Immature natural killer cell (primary cell): ENCODE results near the gene LCN10. TPM values are rescaled to one million over a fixed set of nuclear protein-coding genes. Genes with fewer than 3 reads are reported as not detected.

ENCODE experiments used
- DNase-seq, 3 donors: peaks; one replicate each; pipeline ENCODE4 v3.0.0; 2022; ENCODE audit warnings: mixed read lengths in 1 of 3
- H3K27ac Mint-ChIP-seq, 6 donors: one replicate each; pipeline ENCODE4 v1.8.0; 2020; ENCODE audit warnings: mixed read lengths in 6 of 6, mild to moderate bottlenecking in 5 of 6, inconsistent platforms in 4 of 6, moderate library complexity in 3 of 6
- H3K27me3 Mint-ChIP-seq, 3 donors: one replicate each; pipeline ENCODE4 v1.8.0; 2020 to 2021; ENCODE audit warnings: low read depth in 3 of 3, mild to moderate bottlenecking in 3 of 3, mixed read lengths in 3 of 3, moderate library complexity in 3 of 3, inconsistent platforms in 1 of 3
- H3K36me3 Mint-ChIP-seq, 3 donors: one replicate each; pipeline ENCODE4 v1.8.0; 2020; ENCODE audit warnings: mixed read lengths in 3 of 3, inconsistent platforms in 2 of 3, mild to moderate bottlenecking in 2 of 3
- H3K4me1 Mint-ChIP-seq, 2 donors: one replicate each; pipeline ENCODE4 v1.8.0; 2020; ENCODE audit warnings: inconsistent platforms in 2 of 2, mild to moderate bottlenecking in 2 of 2, mixed read lengths in 2 of 2, moderate library complexity in 1 of 2
- H3K4me3 Mint-ChIP-seq, 5 donors: one replicate each; pipeline ENCODE4 v1.8.0; 2020; ENCODE audit warnings: mild to moderate bottlenecking in 5 of 5, mixed read lengths in 5 of 5, inconsistent platforms in 3 of 5, moderate library complexity in 3 of 5
- H3K9me3 Mint-ChIP-seq, 6 donors: one replicate each; pipeline ENCODE4 v1.8.0; 2020; ENCODE audit warnings: mild to moderate bottlenecking in 6 of 6, mixed read lengths in 6 of 6, inconsistent platforms in 4 of 6, moderate library complexity in 3 of 6
- polyA plus RNA-seq, 3 donors: library from polyadenylated mRNA; unstranded; fragments of 300-500 nt; fragmentation: Illumina TruSeq; gene quantifications; one replicate each; pipeline ENCODE4 v1.2.3, GENCODE V29; 2021

The LCN10 gene
- polyA plus RNA-seq, 3 donors from 2014 or later, result not detected

GRCh38 chr9:136744773-136745172 lies 2.0 kb upstream of the LCN10 start:
- Mint-ChIP-seq H3K9me3 (no peaks in the 10 kb centered on the region), H3K4me3 (no peak overlapping the region), H3K27ac (no peak overlapping the region), H3K27me3 (peaks cover 3 to 10% (median 7%) of the 10 kb centered on the region in 3 donors), H3K4me1 (no peaks in the 10 kb centered on the region), H3K36me3 (no peaks in the 10 kb centered on the region)
- no peak for DNase-seq

- no peak for DNase-seq
- H3K27me3 Mint-ChIP-seq, result peaks cover 3 to 5% (median 4%) of the 10 kb centered on the region in 3 donors
- H3K36me3 Mint-ChIP-seq, result no peaks in the 10 kb centered on the region
- no peak overlapping the region for H3K27ac Mint-ChIP-seq
- no peaks in the 10 kb centered on the region for H3K9me3 Mint-ChIP-seq
- no peaks in the 10 kb centered on the region for H3K4me1 Mint-ChIP-seq
- no peak overlapping the region for H3K4me3 Mint-ChIP-seq
Measured at GRCh38 chr9:136743639-136744211, 985 bp upstream of the LCN10 start.

GRCh38 chr9:136741883-136742571 lies 713 bp downstream of the LCN10 start:
- H3K4me1 Mint-ChIP-seq, result no peaks in the 10 kb centered on the region
- H3K36me3 Mint-ChIP-seq, result no peaks in the 10 kb centered on the region
- H3K27me3 Mint-ChIP-seq, result peaks cover 3 to 4% (median 3%) of the 10 kb centered on the region in 3 donors
- no peak overlapping the region for H3K27ac Mint-ChIP-seq
- H3K4me3 Mint-ChIP-seq, result no peak overlapping the region
- DNase-seq, result no peak
- no peaks in the 10 kb centered on the region for H3K9me3 Mint-ChIP-seq

- no peaks in the 10 kb centered on the region for H3K9me3 Mint-ChIP-seq
- H3K27ac Mint-ChIP-seq, result no peak overlapping the region
- H3K27me3 Mint-ChIP-seq, result peaks cover 0 to 4% (median 2%) of the 10 kb centered on the region in 3 donors
- DNase-seq, result no peak
- no peaks in the 10 kb centered on the region for H3K36me3 Mint-ChIP-seq
- H3K4me1 Mint-ChIP-seq, result no peaks in the 10 kb centered on the region
- no peak overlapping the region for H3K4me3 Mint-ChIP-seq
Measured at GRCh38 chr9:136740971-136741882, 1.5 kb downstream of the LCN10 start.

- H3K36me3 Mint-ChIP-seq, result no peaks in the 10 kb centered on the region
- no peaks in the 10 kb centered on the region for H3K9me3 Mint-ChIP-seq
- H3K27me3 Mint-ChIP-seq, result peaks cover 0 to 4% (median 2%) of the 10 kb centered on the region in 3 donors
- H3K4me3 Mint-ChIP-seq, result no peak overlapping the region
- DNase-seq, result no peak
- H3K27ac Mint-ChIP-seq, result no peak overlapping the region
- no peaks in the 10 kb centered on the region for H3K4me1 Mint-ChIP-seq
Measured at GRCh38 chr9:136740491-136740890, 2.2 kb downstream of the LCN10 start.

GRCh38 chr9:136740069-136740468 lies 2.7 kb downstream of the LCN10 start:
- Mint-ChIP-seq H3K9me3 (no peaks in the 10 kb centered on the region), H3K27ac (no peak overlapping the region), H3K36me3 (no peaks in the 10 kb centered on the region), H3K4me1 (no peaks in the 10 kb centered on the region), H3K4me3 (no peak overlapping the region), H3K27me3 (peaks cover 0 to 4% (median 2%) of the 10 kb centered on the region in 3 donors)
- DNase-seq, result no peak

- no peak for DNase-seq
- no peaks in the 10 kb centered on the region for H3K36me3 Mint-ChIP-seq
- no peak overlapping the region for H3K27ac Mint-ChIP-seq
- H3K9me3 Mint-ChIP-seq, result no peaks in the 10 kb centered on the region
- H3K27me3 Mint-ChIP-seq, result peaks cover 0 to 4% (median 2%) of the 10 kb centered on the region in 3 donors
- H3K4me3 Mint-ChIP-seq, result no peak overlapping the region
- H3K4me1 Mint-ChIP-seq, result no peaks in the 10 kb centered on the region
Measured at GRCh38 chr9:136739509-136739908, 3.2 kb downstream of the LCN10 start.

- Mint-ChIP-seq H3K4me3 (no peak overlapping the region), H3K36me3 (no peaks in the 10 kb centered on the region), H3K9me3 (no peaks in the 10 kb centered on the region), H3K4me1 (no peaks in the 10 kb centered on the region), H3K27ac (no peak overlapping the region), H3K27me3 (peaks cover 0 to 4% (median 2%) of the 10 kb centered on the region in 3 donors)
- no peak for DNase-seq
Measured at GRCh38 chr9:136738960-136739359, 3.8 kb downstream of the LCN10 start.

- peaks cover 0 to 4% (median 2%) of the 10 kb centered on the region in 3 donors for H3K27me3 Mint-ChIP-seq
- no peaks in the 10 kb centered on the region for H3K4me1 Mint-ChIP-seq
- no peak overlapping the region for H3K4me3 Mint-ChIP-seq
- no peak for DNase-seq
- no peaks in the 10 kb centered on the region for H3K9me3 Mint-ChIP-seq
- no peaks in the 10 kb centered on the region for H3K36me3 Mint-ChIP-seq
- no peak overlapping the region for H3K27ac Mint-ChIP-seq
Measured at GRCh38 chr9:136735812-136736480, 6.8 kb downstream of the LCN10 start.

GRCh38 chr9:136734837-136735496 lies 7.8 kb downstream of the LCN10 start:
- Mint-ChIP-seq H3K27me3 (peaks cover 0 to 8% (median 0%) of the 10 kb centered on the region in 3 donors), H3K27ac (no peak overlapping the region), H3K4me1 (no peaks in the 10 kb centered on the region), H3K36me3 (no peaks in the 10 kb centered on the region), H3K9me3 (no peaks in the 10 kb centered on the region), H3K4me3 (no peak overlapping the region)
- DNase-seq, result no peak

GRCh38 chr9:136733611-136734010 lies 9.1 kb downstream of the LCN10 start:
- H3K4me3 Mint-ChIP-seq, result no peak overlapping the region
- H3K4me1 Mint-ChIP-seq, result no peaks in the 10 kb centered on the region
- H3K27me3 Mint-ChIP-seq, result peaks cover 0 to 8% (median 2%) of the 10 kb centered on the region in 3 donors
- H3K36me3 Mint-ChIP-seq, result no peaks in the 10 kb centered on the region
- no peak overlapping the region for H3K27ac Mint-ChIP-seq
- H3K9me3 Mint-ChIP-seq, result no peaks in the 10 kb centered on the region
- no peak for DNase-seq

- Mint-ChIP-seq H3K4me1 (peaks cover under 1 to 1% of the 10 kb centered on the region in 2 donors), H3K4me3 (no peak overlapping the region), H3K36me3 (no peaks in the 10 kb centered on the region), H3K27me3 (peaks cover 3 to 8% (median 7%) of the 10 kb centered on the region in 3 donors), H3K27ac (no peak overlapping the region), H3K9me3 (no peaks in the 10 kb centered on the region)
- DNase-seq, result no peak
Measured at GRCh38 chr9:136732444-136733178, 10.1 kb downstream of the LCN10 start.

GRCh38 chr9:136729926-136730325 lies 12.8 kb downstream of the LCN10 start:
- Mint-ChIP-seq H3K4me1 (peaks cover 14 to 20% of the 10 kb centered on the region in 2 donors), H3K27ac (peak overlapping the region in 1 of 6 donors; percentile 30)

More at GRCh38 chr9:136729926-136730325, 12.8 kb downstream of the LCN10 start:
- Mint-ChIP-seq H3K27me3 (peaks cover 13 to 20% (median 15%) of the 10 kb centered on the region in 3 donors), H3K4me3 (peak overlapping the region; percentile 7 to 41 (median 38)), H3K36me3 (peaks cover 3 to 5% (median 4%) of the 10 kb centered on the region in 3 donors), H3K9me3 (no peaks in the 10 kb centered on the region)
- no peak for DNase-seq
